ENCODE measurements around the gene HOXB3.

HOXB3 gene

GRCh38 chr17:48500435-48501426 is 89.3 kb downstream of the HOXB3 start:
- DNase-seq (ENCODE audit: low read depth) = no peak

- DNase-seq (ENCODE audit: low read depth) = no peak
Observed at GRCh38 chr17:48499735-48500434, 90.2 kb downstream of the HOXB3 start.

GRCh38 chr17:48499248-48499647 is 90.8 kb downstream of the HOXB3 start:
- DNase-seq (ENCODE audit: low read depth) = no peak
